ENCODE data around the gene RAP1GAP. TPM values are rescaled to one million over a fixed set of nuclear protein-coding genes. Genes with fewer than 3 reads are reported as not detected.

The RAP1GAP gene
- total and polyA plus RNA-seq, 2 donors from 2014 or later: 39.2 to 200 TPM

DNA sequence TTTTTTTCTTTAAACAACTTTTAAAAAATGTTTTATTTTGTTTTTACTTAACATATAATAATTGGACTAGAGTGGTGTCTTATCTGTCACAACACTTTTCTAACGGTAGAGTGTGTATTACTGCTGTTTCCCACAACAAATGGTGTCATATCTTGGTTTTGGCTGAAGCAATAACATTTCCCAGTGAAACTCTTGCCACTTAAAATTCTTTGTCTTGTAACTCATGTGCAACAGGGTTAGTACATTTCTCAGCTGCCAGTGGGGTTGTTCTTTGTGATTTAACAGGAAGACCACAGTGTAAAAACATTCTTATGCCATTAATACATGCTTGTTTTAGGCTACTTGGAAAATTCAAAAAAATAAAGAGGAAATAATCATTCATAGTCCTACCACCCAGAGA is 116.4 kb downstream of the RAP1GAP start:
- intact Hi-C loops (cut with DNase I): no loop called here
- Histone ChIP-seq H3K9me3 (ENCODE audit: control insufficient read depth in 2 of 3, insufficient read depth in 1 of 3, low read length in 3 of 3) (no peaks in the 10 kb centered on the region), H3K36me3 (ENCODE audit: control insufficient read depth in 2 of 3, insufficient read depth in 3 of 3, low read length in 3 of 3) (no peaks in the 10 kb centered on the region), H3K27me3 (ENCODE audit: control insufficient read depth, insufficient read depth, low read length) (no peaks in the 10 kb centered on the region), H3K27ac (ENCODE audit: low read depth in 2 of 2, low read length in 2 of 2) (no peak overlapping the region), H3K4me3 (ENCODE audit: low read length in 3 of 3) (no peak overlapping the region), H3K9ac (ENCODE audit: low read length in 3 of 3) (no peak overlapping the region), H3K4me1 (ENCODE audit: control insufficient read depth in 2 of 3, insufficient read depth in 2 of 3, low read depth in 1 of 3, low read length in 3 of 3) (peaks cover 0 to 2% (median 0%) of the 10 kb centered on the region in 3 donors)
- TF ChIP-seq, protein P1, sequence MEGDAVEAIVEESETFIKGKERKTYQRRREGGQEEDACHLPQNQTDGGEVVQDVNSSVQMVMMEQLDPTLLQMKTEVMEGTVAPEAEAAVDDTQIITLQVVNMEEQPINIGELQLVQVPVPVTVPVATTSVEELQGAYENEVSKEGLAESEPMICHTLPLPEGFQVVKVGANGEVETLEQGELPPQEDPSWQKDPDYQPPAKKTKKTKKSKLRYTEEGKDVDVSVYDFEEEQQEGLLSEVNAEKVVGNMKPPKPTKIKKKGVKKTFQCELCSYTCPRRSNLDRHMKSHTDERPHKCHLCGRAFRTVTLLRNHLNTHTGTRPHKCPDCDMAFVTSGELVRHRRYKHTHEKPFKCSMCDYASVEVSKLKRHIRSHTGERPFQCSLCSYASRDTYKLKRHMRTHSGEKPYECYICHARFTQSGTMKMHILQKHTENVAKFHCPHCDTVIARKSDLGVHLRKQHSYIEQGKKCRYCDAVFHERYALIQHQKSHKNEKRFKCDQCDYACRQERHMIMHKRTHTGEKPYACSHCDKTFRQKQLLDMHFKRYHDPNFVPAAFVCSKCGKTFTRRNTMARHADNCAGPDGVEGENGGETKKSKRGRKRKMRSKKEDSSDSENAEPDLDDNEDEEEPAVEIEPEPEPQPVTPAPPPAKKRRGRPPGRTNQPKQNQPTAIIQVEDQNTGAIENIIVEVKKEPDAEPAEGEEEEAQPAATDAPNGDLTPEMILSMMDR (IDR thresholded peaks at IDR 0.05; ENCODE audit: borderline replicate concordance, extremely low read depth, insufficient read depth): no peak
- DNase-seq (no peak), FAIRE-seq (no peak)

DNA sequence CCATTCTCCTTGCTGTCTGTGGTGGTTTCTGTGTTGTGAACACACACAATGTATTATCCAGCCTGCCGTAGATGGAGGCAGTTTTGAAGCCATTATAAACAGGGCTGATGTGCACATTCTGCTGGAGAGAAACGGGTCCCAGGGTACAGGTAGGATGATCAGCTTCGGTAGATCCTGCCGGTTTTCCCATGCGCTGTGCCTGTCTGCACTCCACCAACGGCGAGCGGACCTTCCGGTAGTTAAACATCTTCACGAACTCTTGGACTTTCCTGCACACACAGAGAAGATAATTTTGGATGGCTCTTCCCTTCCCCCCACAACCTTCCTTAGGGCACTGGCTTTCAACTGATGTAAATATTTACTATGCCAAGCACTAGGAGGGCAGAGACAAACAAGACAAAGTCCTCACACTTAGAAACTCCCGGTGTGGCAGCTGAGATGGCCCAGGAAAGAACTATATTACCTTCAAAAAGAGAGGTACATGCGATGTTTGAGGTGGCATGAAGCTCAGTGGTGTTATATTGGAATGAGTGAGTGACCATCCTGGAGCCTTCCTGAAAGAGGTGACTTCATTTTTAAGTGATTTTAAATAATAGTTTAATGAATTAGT is 118.2 kb downstream of the RAP1GAP start:
- DNase-seq (no peak), FAIRE-seq (no peak)
- Histone ChIP-seq H3K27me3 (ENCODE audit: control insufficient read depth, insufficient read depth, low read length) (no peaks in the 10 kb centered on the region), H3K4me3 (ENCODE audit: low read length in 3 of 3) (peak overlapping the region; percentile 14 to 74 (median 68)), H3K9ac (ENCODE audit: low read length in 3 of 3) (no peak overlapping the region), H3K36me3 (ENCODE audit: control insufficient read depth in 2 of 3, insufficient read depth in 3 of 3, low read length in 3 of 3) (no peaks in the 10 kb centered on the region), H3K27ac (ENCODE audit: low read depth in 2 of 2, low read length in 2 of 2) (peak overlapping the region in 1 of 2 donors; percentile 47), H3K4me1 (ENCODE audit: control insufficient read depth in 2 of 3, insufficient read depth in 2 of 3, low read depth in 1 of 3, low read length in 3 of 3) (peaks cover 0 to 8% (median 2%) of the 10 kb centered on the region in 3 donors), H3K9me3 (ENCODE audit: control insufficient read depth in 2 of 3, insufficient read depth in 1 of 3, low read length in 3 of 3) (no peaks in the 10 kb centered on the region)
- intact Hi-C loops (cut with DNase I): no loop called here
- TF ChIP-seq, protein P1 (IDR thresholded peaks at IDR 0.05; ENCODE audit: borderline replicate concordance, extremely low read depth, insufficient read depth): no peak

DNA sequence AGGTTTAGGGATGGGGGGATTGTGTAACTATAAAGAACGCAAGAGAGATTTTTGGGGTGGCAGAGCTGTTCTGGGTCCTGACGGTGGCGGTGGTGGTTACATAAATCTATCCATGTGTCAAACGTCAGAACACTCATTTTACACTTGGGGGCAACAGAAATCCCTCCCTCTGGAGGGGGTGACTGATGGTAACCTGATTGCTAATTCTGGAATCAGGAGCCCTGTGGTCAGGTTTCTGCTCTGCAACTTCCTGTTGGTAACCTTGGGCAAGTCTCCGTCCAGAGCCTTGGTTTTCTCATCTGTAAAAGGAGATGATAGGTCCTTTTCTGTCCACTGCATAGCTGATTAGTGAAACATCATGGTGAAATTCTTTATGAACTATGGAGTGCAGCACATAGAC is 119.1 kb downstream of the RAP1GAP start:
- Histone ChIP-seq H3K9ac (ENCODE audit: low read length in 3 of 3) (no peak overlapping the region), H3K9me3 (ENCODE audit: control insufficient read depth in 2 of 3, insufficient read depth in 1 of 3, low read length in 3 of 3) (no peaks in the 10 kb centered on the region), H3K27ac (ENCODE audit: low read depth in 2 of 2, low read length in 2 of 2) (no peak overlapping the region), H3K4me1 (ENCODE audit: control insufficient read depth in 2 of 3, insufficient read depth in 2 of 3, low read depth in 1 of 3, low read length in 3 of 3) (peaks cover 0 to 8% (median 2%) of the 10 kb centered on the region in 3 donors), H3K27me3 (ENCODE audit: control insufficient read depth, insufficient read depth, low read length) (no peaks in the 10 kb centered on the region), H3K36me3 (ENCODE audit: control insufficient read depth in 2 of 3, insufficient read depth in 3 of 3, low read length in 3 of 3) (no peaks in the 10 kb centered on the region), H3K4me3 (ENCODE audit: low read length in 3 of 3) (peak overlapping the region in 2 of 3 donors; percentile 33 to 68)
- FAIRE-seq (no peak), DNase-seq (no peak)
- intact Hi-C loops (cut with DNase I): no loop called here
- TF ChIP-seq, protein P1 (IDR thresholded peaks at IDR 0.05; ENCODE audit: borderline replicate concordance, extremely low read depth, insufficient read depth): no peak

DNA sequence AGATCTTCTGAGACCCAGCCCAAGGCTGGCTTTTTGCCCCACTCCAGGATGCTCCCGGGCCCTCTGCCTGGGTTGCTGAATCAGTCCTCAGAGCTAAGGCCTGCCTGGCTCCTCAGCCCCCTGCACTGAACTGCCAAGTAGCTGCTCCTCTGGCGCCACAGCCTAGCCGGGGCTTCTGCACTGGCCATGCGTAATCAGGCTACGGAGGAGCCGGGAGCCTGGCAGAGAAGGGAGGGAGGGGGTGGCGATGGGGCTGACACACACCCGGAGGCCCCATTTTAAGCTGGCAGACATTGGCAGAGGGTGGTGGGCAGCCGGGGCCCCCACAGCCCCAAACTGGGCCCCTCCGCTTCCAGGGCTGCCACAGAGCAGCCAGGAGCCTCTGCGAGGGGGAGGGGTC is 121.3 kb downstream of the RAP1GAP start:
- Histone ChIP-seq H3K36me3 (ENCODE audit: control insufficient read depth in 2 of 3, insufficient read depth in 3 of 3, low read length in 3 of 3) (no peaks in the 10 kb centered on the region), H3K27me3 (ENCODE audit: control insufficient read depth, insufficient read depth, low read length) (no peaks in the 10 kb centered on the region), H3K4me1 (ENCODE audit: control insufficient read depth in 2 of 3, insufficient read depth in 2 of 3, low read depth in 1 of 3, low read length in 3 of 3) (peaks cover 0 to 13% (median 0%) of the 10 kb centered on the region in 3 donors), H3K9me3 (ENCODE audit: control insufficient read depth in 2 of 3, insufficient read depth in 1 of 3, low read length in 3 of 3) (no peaks in the 10 kb centered on the region), H3K9ac (ENCODE audit: low read length in 3 of 3) (no peak overlapping the region), H3K4me3 (ENCODE audit: low read length in 3 of 3) (no peak overlapping the region), H3K27ac (ENCODE audit: low read depth in 2 of 2, low read length in 2 of 2) (no peak overlapping the region)
- TF ChIP-seq, protein P1 (IDR thresholded peaks at IDR 0.05; ENCODE audit: borderline replicate concordance, extremely low read depth, insufficient read depth): no peak
- intact Hi-C loops (cut with DNase I): no loop called here
- no peak for DNase-seq
- FAIRE-seq: no peak
